Measurements from ENCODE around the gene SNX9.

- TF ChIP-seq CTCF (IDR thresholded peaks at IDR 0.05), result no peak
- peak in 1 of 3 donors; percentile 18 for TF ChIP-seq POLR2A (IDR thresholded peaks at IDR 0.05)
Observed at GRCh38 chr6:157982102-157982562, 159.1 kb downstream of the SNX9 start.

All from body of pancreas (tissue), 4 donors.